ENCODE results near the gene TNFRSF25. TPM values are rescaled to one million over a fixed set of nuclear protein-coding genes. Genes with fewer than 3 reads are reported as not detected.
A peak's percentile ranks its signal among the peaks of the same experiment; 100 is the strongest.

The TNFRSF25 gene
- polyA plus RNA-seq, 1 experiment: 3.3 TPM

DNA sequence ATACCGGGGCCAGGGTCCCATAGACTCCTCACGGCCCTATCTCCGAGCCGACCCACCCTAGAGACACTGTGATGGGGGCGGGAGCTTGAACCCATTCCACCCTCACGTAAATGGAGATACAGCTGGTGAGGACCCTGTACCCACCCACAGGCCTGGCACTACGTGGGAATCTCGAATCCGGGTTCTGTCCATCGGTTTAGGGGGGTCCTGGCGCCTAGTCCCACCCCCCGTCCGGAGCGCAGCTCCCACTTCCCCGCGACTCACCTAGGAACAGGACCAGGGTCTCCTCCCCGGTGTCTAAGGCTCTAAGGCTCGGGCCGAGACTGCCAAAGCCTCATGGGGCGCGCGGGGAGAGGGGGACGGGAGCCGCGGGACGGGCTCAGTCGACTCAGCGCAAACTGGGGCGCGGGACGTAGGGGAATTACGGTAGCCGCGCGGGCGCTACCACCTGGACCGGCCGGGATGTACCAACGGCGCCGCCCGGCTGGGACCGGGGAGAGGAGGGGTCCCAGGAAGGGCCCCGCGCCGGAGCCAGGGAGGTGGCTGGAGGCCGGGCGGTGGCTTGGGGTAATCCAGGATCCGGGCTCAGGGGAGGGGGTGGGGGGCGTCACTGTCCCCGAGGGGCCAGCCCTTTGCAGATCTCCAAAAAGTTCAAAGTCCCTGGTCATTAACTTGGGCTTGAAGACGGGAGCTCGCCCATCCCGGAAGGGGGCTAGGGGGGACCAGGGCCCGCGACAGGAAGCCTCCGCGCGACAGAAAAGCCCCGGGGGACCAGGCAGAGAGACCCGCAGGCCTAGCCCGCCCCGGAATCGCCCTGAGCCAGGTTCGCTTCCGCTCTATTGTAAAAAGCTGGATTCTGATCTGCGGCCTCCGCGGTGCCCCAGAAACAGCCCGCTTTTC lies 24.5 kb upstream of the TNFRSF25 start:
- TF ChIP-seq, protein P1, sequence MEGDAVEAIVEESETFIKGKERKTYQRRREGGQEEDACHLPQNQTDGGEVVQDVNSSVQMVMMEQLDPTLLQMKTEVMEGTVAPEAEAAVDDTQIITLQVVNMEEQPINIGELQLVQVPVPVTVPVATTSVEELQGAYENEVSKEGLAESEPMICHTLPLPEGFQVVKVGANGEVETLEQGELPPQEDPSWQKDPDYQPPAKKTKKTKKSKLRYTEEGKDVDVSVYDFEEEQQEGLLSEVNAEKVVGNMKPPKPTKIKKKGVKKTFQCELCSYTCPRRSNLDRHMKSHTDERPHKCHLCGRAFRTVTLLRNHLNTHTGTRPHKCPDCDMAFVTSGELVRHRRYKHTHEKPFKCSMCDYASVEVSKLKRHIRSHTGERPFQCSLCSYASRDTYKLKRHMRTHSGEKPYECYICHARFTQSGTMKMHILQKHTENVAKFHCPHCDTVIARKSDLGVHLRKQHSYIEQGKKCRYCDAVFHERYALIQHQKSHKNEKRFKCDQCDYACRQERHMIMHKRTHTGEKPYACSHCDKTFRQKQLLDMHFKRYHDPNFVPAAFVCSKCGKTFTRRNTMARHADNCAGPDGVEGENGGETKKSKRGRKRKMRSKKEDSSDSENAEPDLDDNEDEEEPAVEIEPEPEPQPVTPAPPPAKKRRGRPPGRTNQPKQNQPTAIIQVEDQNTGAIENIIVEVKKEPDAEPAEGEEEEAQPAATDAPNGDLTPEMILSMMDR (IDR thresholded peaks at IDR 0.05; ENCODE audit: insufficient read depth, low read depth, low read length): no peak
- POLR2A ChIA-PET: no interaction called here
- CTCF ChIA-PET: interaction anchor here (0.7 to 8.1 kb wide), 25 partner anchors 8 to 156 kb away, joined by 3 to 124 read pairs (median 5); partner anchors contain the start of genes ACOT7, HES2, NOL9 and TAS1R1
- Histone ChIP-seq H3K27me3 (ENCODE audit: control insufficient read depth, insufficient read depth, low read length) (no peaks in the 10 kb centered on the region), H3K36me3 (ENCODE audit: control insufficient read depth, insufficient read depth, low read length) (no peaks in the 10 kb centered on the region), H3K4me3 (ENCODE audit: low read depth, low read length) (peak overlapping the region; percentile 58)
- no peak for DNase-seq (ENCODE audit: low read depth)

DNA sequence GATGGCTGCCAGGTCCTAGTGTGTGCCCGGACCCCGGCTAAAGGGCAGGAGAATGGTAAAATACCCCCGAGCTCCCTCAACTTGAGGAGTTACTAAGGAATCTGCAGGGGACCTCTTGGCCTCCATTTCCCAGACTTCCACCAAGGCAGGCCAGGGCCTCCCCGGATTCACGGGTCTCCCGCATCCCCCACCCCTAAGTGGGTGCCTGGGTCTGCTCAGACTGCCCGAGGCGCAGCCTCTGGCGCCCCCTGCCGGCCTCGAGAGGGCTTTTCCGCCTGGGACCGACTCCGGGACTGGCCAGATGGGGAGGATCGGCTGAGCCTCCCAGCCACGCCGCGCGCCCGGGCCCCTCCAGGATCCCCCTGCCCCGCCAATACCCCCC lies 23.8 kb upstream of the TNFRSF25 start:
- ChIA-PET POLR2A (no interaction called here), CTCF (interaction anchor here (0.7 to 8.1 kb wide), 19 partner anchors 9 to 173 kb away, joined by 3 to 124 read pairs (median 5); partner anchors contain the start of genes HES2 and ZBTB48)
- Histone ChIP-seq H3K27me3 (ENCODE audit: control insufficient read depth, insufficient read depth, low read length) (no peaks in the 10 kb centered on the region), H3K4me3 (ENCODE audit: low read depth, low read length) (peak overlapping the region; percentile 58), H3K36me3 (ENCODE audit: control insufficient read depth, insufficient read depth, low read length) (no peaks in the 10 kb centered on the region)
- TF ChIP-seq, protein P1 (IDR thresholded peaks at IDR 0.05; ENCODE audit: insufficient read depth, low read depth, low read length): peak; percentile 97
- no peak for DNase-seq (ENCODE audit: low read depth)

DNA sequence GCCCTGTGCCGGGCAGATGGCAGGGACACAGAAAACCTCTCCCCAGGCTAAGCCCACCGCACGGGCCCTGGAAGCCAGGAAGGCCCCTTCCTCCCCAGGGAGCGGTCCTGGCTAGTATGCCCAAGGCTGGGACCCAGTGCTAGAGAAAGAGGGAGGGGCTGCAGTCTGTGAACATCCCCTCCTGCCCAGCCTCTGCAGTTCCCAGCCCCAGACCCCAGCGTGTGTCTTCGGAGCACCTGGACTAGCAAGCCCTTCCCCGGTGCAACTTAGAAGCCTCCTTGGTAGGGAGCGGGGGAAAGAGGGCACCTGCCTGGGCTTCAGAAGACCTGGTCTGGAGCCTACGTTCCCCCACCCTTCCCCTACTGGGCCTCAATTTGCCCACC lies 23.4 kb upstream of the TNFRSF25 start:
- TF ChIP-seq, protein P1 (IDR thresholded peaks at IDR 0.05; ENCODE audit: insufficient read depth, low read depth, low read length): no peak
- H3K27me3 ChIP-seq (ENCODE audit: control insufficient read depth, insufficient read depth, low read length): no peaks in the 10 kb centered on the region
- POLR2A ChIA-PET: no interaction called here
- CTCF ChIA-PET: interaction anchor here (1.1 to 8.1 kb wide), 10 partner anchors 11 to 172 kb away, joined by 3 to 124 read pairs (median 12); no protein-coding TSS in a partner anchor
- H3K4me3 ChIP-seq (ENCODE audit: low read depth, low read length): no peak overlapping the region
- no peak for DNase-seq (ENCODE audit: low read depth)
- H3K36me3 ChIP-seq (ENCODE audit: control insufficient read depth, insufficient read depth, low read length): no peaks in the 10 kb centered on the region

DNA sequence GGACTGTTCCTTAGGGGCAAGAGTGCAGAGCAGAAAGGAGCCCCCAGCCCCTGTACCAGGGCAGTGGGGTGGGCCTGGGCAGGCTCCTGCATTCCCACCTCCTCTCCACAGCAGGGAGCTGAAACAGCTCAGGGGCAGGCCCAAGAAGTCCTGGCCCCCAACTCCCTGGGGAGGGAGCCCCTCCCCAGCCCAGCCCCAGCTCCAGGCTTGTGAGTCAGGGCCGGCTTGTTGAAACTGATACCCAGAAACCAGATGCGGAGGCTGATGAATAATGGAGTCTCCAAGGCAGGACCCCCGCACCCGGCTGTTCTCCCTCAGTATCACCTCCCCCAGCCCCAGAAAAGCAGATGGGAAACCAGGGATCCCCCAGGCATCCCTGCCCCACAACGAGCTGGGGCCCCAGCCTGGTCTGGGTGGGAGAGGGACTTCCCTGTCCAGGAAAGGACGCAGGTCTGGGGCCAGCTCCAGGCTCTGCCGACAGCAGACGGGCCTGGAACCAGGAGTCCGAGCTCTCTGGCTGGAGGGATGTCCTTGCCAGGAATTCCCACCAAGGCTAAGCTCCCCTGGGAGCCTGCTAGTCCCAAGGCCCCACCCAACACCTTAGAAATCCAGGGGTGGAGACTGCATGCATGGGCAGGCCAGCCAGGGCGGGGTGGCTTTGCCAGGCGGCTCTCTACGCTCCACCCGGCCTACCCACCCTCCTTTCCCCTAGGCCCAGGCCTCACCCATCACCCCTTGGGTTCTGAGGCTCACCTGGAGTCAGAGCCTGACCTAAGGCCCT lies 22.8 kb upstream of the TNFRSF25 start:
- no peak for DNase-seq (ENCODE audit: low read depth)
- CTCF ChIA-PET: interaction anchor here (0.7 to 8.1 kb wide), 12 partner anchors 10 to 172 kb away, joined by 3 to 124 read pairs (median 10); no protein-coding TSS in a partner anchor
- no peak overlapping the region for H3K4me3 ChIP-seq (ENCODE audit: low read depth, low read length)
- TF ChIP-seq, protein P1 (IDR thresholded peaks at IDR 0.05; ENCODE audit: insufficient read depth, low read depth, low read length): no peak
- no peaks in the 10 kb centered on the region for H3K36me3 ChIP-seq (ENCODE audit: control insufficient read depth, insufficient read depth, low read length)
- POLR2A ChIA-PET: no interaction called here
- no peaks in the 10 kb centered on the region for H3K27me3 ChIP-seq (ENCODE audit: control insufficient read depth, insufficient read depth, low read length)
